ENCODE measurements around the gene QPRT. TPM values are rescaled to one million over a fixed set of nuclear protein-coding genes. Genes with fewer than 3 reads are reported as not detected.
"Not testable (repeated sequence)": the region's sequence is repeated elsewhere in the genome, so short reads cannot be mapped to it uniquely, and the experiment has no call there.

QPRT gene
- 10 to 100 TPM; 79.4 to 81.7 TPM for total RNA-seq
- polyA plus RNA-seq, result 100 to 1,000 TPM; 119 to 143 TPM

GRCh38 chr16:29678691-29679267 lies at the start of gene QPRT:
Gene QPRT (plus strand): TSS chr16:29679180. CDS start chr16:29679198, 18 bp downstream.
- 50% methylated on average over 5 of the region's 5 CpGs for WGBS
- H3K4me1 ChIP-seq (ENCODE audit: control insufficient read depth in 4 of 4, insufficient read depth in 4 of 4, low read length in 3 of 4), result peaks cover 3 to 16% (median 8%) of the 10 kb centered on the region in 4 donors
- H3K9me3 ChIP-seq (ENCODE audit: control insufficient read depth in 4 of 4, low read length in 3 of 4), result no peaks in the 10 kb centered on the region
- peaks cover 0 to 2% (median 0%) of the 10 kb centered on the region in 4 donors for H3K36me3 ChIP-seq (ENCODE audit: control insufficient read depth in 4 of 4, insufficient read depth in 3 of 4, low read depth in 1 of 4, low read length in 3 of 4)
- peak within 1 kb of the TSS; percentile 57 to 86 (median 75) for H3K4me3 ChIP-seq (ENCODE audit: low read depth in 1 of 3, low read length in 3 of 3)
- peak within 1 kb of the TSS; percentile 82 to 93 for H3K27ac ChIP-seq (ENCODE audit: low read depth in 1 of 2, low read length in 2 of 2)
- H3K27me3 ChIP-seq (ENCODE audit: control insufficient read depth in 4 of 4, insufficient read depth in 4 of 4, low read length in 3 of 4), result no peaks in the 10 kb centered on the region
- peak; percentile 70 for DNase-seq (ENCODE audit: low spot score)
- TF ChIP-seq RXRA (IDR thresholded peaks at IDR 0.05) (no peak), NR2F2 (IDR thresholded peaks at IDR 0.05) (no peak), MAX (IDR thresholded peaks at IDR 0.05) (peak; percentile 29), TAF1 (conservative IDR thresholded peaks at IDR 0.05) (peak; percentile 76), SP1 (IDR thresholded peaks at IDR 0.05) (no peak), FOXA2 (IDR thresholded peaks at IDR 0.05) (no peak), HNF4G (IDR thresholded peaks at IDR 0.05) (no peak), GABPA (IDR thresholded peaks at IDR 0.05 in 1 of 2, conservative IDR thresholded peaks at IDR 0.05 in 1 of 2) (no peak), FOXA1 (IDR thresholded peaks at IDR 0.05) (no peak), RAD21 (IDR thresholded peaks at IDR 0.05) (no peak), CTCF (IDR thresholded peaks at IDR 0.05; ENCODE audit: low read depth, low read length, missing input control) (no peak), YY1 (IDR thresholded peaks at IDR 0.05) (peak; percentile 63), ATF3 (IDR thresholded peaks at IDR 0.05) (no peak), HNF4A (conservative IDR thresholded peaks at IDR 0.05) (peak in 1 of 2 donors; percentile 15), JUND (IDR thresholded peaks at IDR 0.05) (no peak), EGR1 (IDR thresholded peaks at IDR 0.05; ENCODE audit: low read depth in 2 of 2) (no peak)
- TF ChIP-seq, protein P1, sequence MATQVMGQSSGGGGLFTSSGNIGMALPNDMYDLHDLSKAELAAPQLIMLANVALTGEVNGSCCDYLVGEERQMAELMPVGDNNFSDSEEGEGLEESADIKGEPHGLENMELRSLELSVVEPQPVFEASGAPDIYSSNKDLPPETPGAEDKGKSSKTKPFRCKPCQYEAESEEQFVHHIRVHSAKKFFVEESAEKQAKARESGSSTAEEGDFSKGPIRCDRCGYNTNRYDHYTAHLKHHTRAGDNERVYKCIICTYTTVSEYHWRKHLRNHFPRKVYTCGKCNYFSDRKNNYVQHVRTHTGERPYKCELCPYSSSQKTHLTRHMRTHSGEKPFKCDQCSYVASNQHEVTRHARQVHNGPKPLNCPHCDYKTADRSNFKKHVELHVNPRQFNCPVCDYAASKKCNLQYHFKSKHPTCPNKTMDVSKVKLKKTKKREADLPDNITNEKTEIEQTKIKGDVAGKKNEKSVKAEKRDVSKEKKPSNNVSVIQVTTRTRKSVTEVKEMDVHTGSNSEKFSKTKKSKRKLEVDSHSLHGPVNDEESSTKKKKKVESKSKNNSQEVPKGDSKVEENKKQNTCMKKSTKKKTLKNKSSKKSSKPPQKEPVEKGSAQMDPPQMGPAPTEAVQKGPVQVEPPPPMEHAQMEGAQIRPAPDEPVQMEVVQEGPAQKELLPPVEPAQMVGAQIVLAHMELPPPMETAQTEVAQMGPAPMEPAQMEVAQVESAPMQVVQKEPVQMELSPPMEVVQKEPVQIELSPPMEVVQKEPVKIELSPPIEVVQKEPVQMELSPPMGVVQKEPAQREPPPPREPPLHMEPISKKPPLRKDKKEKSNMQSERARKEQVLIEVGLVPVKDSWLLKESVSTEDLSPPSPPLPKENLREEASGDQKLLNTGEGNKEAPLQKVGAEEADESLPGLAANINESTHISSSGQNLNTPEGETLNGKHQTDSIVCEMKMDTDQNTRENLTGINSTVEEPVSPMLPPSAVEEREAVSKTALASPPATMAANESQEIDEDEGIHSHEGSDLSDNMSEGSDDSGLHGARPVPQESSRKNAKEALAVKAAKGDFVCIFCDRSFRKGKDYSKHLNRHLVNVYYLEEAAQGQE (IDR thresholded peaks at IDR 0.05), result no peak
- TF ChIP-seq, protein P2, sequence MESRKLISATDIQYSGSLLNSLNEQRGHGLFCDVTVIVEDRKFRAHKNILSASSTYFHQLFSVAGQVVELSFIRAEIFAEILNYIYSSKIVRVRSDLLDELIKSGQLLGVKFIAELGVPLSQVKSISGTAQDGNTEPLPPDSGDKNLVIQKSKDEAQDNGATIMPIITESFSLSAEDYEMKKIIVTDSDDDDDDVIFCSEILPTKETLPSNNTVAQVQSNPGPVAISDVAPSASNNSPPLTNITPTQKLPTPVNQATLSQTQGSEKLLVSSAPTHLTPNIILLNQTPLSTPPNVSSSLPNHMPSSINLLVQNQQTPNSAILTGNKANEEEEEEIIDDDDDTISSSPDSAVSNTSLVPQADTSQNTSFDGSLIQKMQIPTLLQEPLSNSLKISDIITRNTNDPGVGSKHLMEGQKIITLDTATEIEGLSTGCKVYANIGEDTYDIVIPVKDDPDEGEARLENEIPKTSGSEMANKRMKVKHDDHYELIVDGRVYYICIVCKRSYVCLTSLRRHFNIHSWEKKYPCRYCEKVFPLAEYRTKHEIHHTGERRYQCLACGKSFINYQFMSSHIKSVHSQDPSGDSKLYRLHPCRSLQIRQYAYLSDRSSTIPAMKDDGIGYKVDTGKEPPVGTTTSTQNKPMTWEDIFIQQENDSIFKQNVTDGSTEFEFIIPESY (IDR thresholded peaks at IDR 0.05), result no peak
- H3K9ac ChIP-seq (ENCODE audit: low read depth in 1 of 2, low read length in 2 of 2), result peak within 1 kb of the TSS; percentile 71 to 87

- H3K4me3 ChIP-seq (ENCODE audit: low read depth in 1 of 3, low read length in 3 of 3); H3K9me3 ChIP-seq (ENCODE audit: control insufficient read depth in 4 of 4, low read length in 3 of 4); H3K4me1 ChIP-seq (ENCODE audit: control insufficient read depth in 4 of 4, insufficient read depth in 4 of 4, low read length in 3 of 4); DNase-seq (ENCODE audit: low spot score); H3K27ac ChIP-seq (ENCODE audit: low read depth in 1 of 2, low read length in 2 of 2); H3K27me3 ChIP-seq (ENCODE audit: control insufficient read depth in 4 of 4, insufficient read depth in 4 of 4, low read length in 3 of 4); H3K9ac ChIP-seq (ENCODE audit: low read depth in 1 of 2, low read length in 2 of 2); H3K36me3 ChIP-seq (ENCODE audit: control insufficient read depth in 4 of 4, insufficient read depth in 3 of 4, low read depth in 1 of 4, low read length in 3 of 4): not testable (repeated sequence)
- WGBS, result 88% methylated on average over 10 of the region's 10 CpGs
These were observed 49.7 kb upstream of the QPRT start for GRCh38 chr16:29629318-29629717.

DNA sequence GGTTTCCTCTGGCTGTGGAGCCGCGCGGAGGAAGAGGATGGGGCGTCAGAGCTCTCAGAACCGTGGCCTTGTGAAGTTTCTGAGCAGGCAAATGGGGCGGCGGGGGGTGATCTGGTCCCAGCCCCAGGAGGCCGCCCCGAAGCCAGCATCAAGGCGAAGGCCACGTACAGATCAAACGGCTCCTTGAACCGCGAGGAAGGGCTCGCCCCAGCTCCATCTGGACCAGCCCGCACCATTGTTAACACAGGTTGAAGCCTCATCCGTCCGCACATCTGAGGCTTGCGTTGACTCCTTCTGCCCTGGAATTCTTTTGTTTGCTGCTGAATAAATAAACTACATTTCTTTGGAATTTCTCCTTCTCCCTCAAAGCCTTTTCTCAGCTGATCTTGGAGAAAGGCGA lies 47.3 kb upstream of the QPRT start:
- H3K27ac ChIP-seq (ENCODE audit: low read depth in 1 of 2, low read length in 2 of 2); H3K4me3 ChIP-seq (ENCODE audit: low read depth in 1 of 3, low read length in 3 of 3); H3K9ac ChIP-seq (ENCODE audit: low read depth in 1 of 2, low read length in 2 of 2); DNase-seq (ENCODE audit: low spot score); H3K27me3 ChIP-seq (ENCODE audit: control insufficient read depth in 4 of 4, insufficient read depth in 4 of 4, low read length in 3 of 4); H3K36me3 ChIP-seq (ENCODE audit: control insufficient read depth in 4 of 4, insufficient read depth in 3 of 4, low read depth in 1 of 4, low read length in 3 of 4); H3K9me3 ChIP-seq (ENCODE audit: control insufficient read depth in 4 of 4, low read length in 3 of 4); H3K4me1 ChIP-seq (ENCODE audit: control insufficient read depth in 4 of 4, insufficient read depth in 4 of 4, low read length in 3 of 4): not testable (repeated sequence)
- WGBS, result 73% methylated on average over 20 of the region's 20 CpGs

GRCh38 chr16:29635902-29636301 lies 43.1 kb upstream of the QPRT start:
- not testable (repeated sequence) for H3K27ac ChIP-seq (ENCODE audit: low read depth in 1 of 2, low read length in 2 of 2); H3K27me3 ChIP-seq (ENCODE audit: control insufficient read depth in 4 of 4, insufficient read depth in 4 of 4, low read length in 3 of 4); DNase-seq (ENCODE audit: low spot score); H3K36me3 ChIP-seq (ENCODE audit: control insufficient read depth in 4 of 4, insufficient read depth in 3 of 4, low read depth in 1 of 4, low read length in 3 of 4); H3K4me3 ChIP-seq (ENCODE audit: low read depth in 1 of 3, low read length in 3 of 3); H3K4me1 ChIP-seq (ENCODE audit: control insufficient read depth in 4 of 4, insufficient read depth in 4 of 4, low read length in 3 of 4); H3K9me3 ChIP-seq (ENCODE audit: control insufficient read depth in 4 of 4, low read length in 3 of 4); H3K9ac ChIP-seq (ENCODE audit: low read depth in 1 of 2, low read length in 2 of 2)
- WGBS, result 88% methylated on average over 15 of the region's 16 CpGs

Measured in liver (tissue), 9 donors.